ENCODE measurements around the gene ABHD11.

DNA sequence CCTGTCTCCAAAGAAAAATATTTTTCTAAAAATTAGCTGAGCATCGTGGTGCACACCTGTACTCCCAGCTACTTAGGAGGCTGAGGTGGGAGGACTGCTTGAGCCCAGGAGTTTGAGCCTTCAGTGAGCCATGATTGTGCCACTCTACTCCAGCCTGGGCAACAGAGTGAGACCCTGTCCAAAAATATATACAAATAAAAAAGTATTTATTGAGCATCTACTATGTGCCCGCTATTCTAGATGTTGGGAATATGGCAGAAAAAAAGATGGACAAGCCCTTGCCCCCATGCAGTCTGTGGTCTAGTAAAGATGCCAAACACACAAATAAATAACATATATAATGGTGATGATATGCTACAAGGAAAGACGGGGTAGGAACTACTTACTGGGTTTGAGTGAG, 14.8 kb downstream of the ABHD11 start:
- TF ChIP-seq YBX1 (IDR thresholded peaks at IDR 0.05) (no peak), NFE2L1 (tag; IDR thresholded peaks at IDR 0.05; ENCODE audit: borderline replicate concordance, low read depth) (no peak), ZNF24 (IDR thresholded peaks at IDR 0.05) (no peak), EZH2 (IDR thresholded peaks at IDR 0.05; ENCODE audit: borderline replicate concordance, low read depth, low read length) (no peak), MED1 (CRISPR knock-in tag; IDR thresholded peaks at IDR 0.05; ENCODE audit: borderline replicate concordance) (no peak)

Measured in K562 (cell line).